ENCODE measurements around the gene KCNAB1. TPM values are rescaled to one million over a fixed set of nuclear protein-coding genes. Genes with fewer than 3 reads are reported as not detected.
A peak's percentile ranks its signal among the peaks of the same experiment; 100 is the strongest.

Gene KCNAB1
- total RNA-seq, 1 donor from 2014 or later: 2.4 TPM

DNA sequence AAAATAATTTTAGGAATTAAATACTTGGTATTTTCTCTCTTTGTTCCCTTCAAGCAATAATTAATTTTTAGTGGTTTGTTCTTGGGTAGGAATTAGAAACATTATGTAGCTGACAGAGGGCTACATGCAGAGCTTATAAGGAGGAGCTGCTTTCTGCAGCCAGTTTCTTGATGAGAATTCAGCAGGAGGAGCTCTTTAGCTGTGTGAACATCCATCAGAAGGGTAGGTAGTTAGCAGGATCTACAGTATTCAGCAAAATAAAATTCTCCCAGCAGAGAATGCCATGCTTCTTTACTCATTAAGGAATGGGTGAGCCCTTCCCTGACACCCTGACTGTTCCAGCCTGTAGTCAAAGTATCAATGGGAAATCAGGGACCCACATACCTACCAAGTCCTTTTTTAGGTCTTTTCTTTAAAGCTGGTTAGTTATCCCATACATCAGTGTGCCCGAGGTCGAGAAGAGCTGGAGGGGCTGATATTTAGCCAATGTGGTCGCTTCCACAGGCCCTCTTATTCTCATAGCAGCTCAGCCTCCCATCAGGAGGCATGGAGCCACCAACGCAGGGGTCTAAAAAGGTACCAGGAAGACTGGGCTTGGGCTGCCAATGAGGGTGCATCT is 54.0 kb downstream of the KCNAB1 start:
- intact Hi-C loops (cut with micrococcal nuclease): no loop called here
- DNase-seq: no peak
- Histone ChIP-seq H3K4me1 (no peaks in the 10 kb centered on the region), H3K36me3 (no peaks in the 10 kb centered on the region), H3K4me3 (no peak overlapping the region), H3K27ac (replicated peaks) (no peak overlapping the region), H3K9me3 (replicated peaks) (no peaks in the 10 kb centered on the region), H3K27me3 (ENCODE audit: low read depth) (no peaks in the 10 kb centered on the region)
- TF ChIP-seq, protein P1, sequence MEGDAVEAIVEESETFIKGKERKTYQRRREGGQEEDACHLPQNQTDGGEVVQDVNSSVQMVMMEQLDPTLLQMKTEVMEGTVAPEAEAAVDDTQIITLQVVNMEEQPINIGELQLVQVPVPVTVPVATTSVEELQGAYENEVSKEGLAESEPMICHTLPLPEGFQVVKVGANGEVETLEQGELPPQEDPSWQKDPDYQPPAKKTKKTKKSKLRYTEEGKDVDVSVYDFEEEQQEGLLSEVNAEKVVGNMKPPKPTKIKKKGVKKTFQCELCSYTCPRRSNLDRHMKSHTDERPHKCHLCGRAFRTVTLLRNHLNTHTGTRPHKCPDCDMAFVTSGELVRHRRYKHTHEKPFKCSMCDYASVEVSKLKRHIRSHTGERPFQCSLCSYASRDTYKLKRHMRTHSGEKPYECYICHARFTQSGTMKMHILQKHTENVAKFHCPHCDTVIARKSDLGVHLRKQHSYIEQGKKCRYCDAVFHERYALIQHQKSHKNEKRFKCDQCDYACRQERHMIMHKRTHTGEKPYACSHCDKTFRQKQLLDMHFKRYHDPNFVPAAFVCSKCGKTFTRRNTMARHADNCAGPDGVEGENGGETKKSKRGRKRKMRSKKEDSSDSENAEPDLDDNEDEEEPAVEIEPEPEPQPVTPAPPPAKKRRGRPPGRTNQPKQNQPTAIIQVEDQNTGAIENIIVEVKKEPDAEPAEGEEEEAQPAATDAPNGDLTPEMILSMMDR (IDR thresholded peaks at IDR 0.05; ENCODE audit: borderline replicate concordance): peak; percentile 51

DNA sequence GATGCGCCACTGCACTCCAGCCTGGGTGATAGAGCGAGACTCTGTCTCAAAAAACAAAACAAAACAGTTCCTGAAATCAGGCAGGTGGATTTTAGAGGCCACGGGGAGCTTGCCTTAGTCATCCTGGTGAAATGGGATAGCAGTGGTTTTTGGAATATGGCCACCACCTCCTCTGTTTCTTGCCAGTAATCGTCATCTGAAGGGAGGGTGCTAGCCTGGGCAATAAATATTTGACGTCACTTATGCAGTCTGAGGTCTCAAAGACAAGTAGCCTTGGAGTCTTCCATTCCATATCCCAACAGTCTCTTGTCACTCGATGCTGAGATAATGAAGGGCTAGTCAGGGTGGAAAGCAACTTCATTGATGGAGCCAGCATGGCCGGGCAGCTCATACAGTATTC is 55.2 kb downstream of the KCNAB1 start:
- TF ChIP-seq, protein P1 (IDR thresholded peaks at IDR 0.05; ENCODE audit: borderline replicate concordance): no peak
- Histone ChIP-seq H3K4me1 (no peaks in the 10 kb centered on the region), H3K36me3 (no peaks in the 10 kb centered on the region), H3K27ac (replicated peaks) (no peak overlapping the region), H3K9me3 (replicated peaks) (no peaks in the 10 kb centered on the region), H3K27me3 (ENCODE audit: low read depth) (no peaks in the 10 kb centered on the region), H3K4me3 (no peak overlapping the region)
- DNase-seq: no peak
- intact Hi-C loops (cut with micrococcal nuclease): no loop called here

DNA sequence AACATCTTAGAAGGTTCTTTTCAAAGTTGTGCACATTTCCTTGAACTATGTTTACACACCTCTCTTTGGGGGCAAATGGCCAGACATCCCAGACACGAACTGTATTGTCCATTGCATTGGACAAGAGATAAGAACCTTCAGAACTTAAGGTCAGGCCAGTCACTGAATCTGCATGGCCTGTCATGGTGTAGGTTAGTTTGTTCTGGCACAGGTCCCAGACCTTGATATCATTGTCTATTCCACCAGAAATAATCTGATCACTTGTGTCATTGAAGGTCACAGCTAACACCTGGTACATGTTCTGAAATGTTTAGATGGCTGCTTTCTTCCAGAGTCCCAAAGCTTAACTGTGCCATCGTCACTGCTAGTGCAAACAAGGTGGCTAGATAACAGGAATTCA is 55.7 kb downstream of the KCNAB1 start:
- Histone ChIP-seq H3K4me1 (no peaks in the 10 kb centered on the region), H3K36me3 (no peaks in the 10 kb centered on the region), H3K27me3 (ENCODE audit: low read depth) (no peaks in the 10 kb centered on the region), H3K27ac (replicated peaks) (no peak overlapping the region), H3K9me3 (replicated peaks) (no peaks in the 10 kb centered on the region), H3K4me3 (no peak overlapping the region)
- no peak for DNase-seq
- intact Hi-C loops (cut with micrococcal nuclease): no loop called here
- TF ChIP-seq, protein P1 (IDR thresholded peaks at IDR 0.05; ENCODE audit: borderline replicate concordance): no peak

DNA sequence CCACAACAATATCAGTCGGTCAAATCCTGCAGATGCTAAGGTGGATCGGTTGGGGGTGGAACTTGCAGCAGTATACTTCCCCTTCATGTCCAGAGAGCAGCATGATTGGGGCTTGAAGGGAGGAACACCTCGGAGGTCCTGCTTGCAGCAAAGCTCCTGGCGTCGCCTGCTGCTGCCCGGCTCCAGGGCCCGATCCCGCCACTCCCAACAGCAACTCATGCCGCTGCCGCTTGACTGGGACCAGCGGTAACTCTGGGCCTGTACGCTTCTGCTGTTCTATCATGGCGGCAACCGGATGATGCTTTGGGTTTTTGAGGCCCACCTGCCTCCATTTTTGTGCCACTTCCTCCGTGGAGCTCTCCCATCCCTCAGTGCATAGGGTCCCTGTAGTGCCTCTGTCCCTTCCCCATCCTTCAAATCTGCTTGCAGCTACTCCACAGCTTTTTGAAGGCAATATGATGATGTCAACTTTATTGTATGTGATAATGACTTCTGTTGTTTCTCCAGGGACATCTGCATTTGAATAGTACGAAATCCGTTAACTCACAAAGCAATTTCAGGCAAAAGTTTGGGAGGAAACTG is 56.3 kb downstream of the KCNAB1 start:
- no peak for DNase-seq
- no peaks in the 10 kb centered on the region for H3K9me3 ChIP-seq (replicated peaks)
- H3K4me1 ChIP-seq: no peaks in the 10 kb centered on the region
- TF ChIP-seq, protein P1 (IDR thresholded peaks at IDR 0.05; ENCODE audit: borderline replicate concordance): no peak
- H3K27ac ChIP-seq (replicated peaks): no peak overlapping the region
- H3K4me3 ChIP-seq: no peak overlapping the region
- H3K36me3 ChIP-seq: no peaks in the 10 kb centered on the region
- intact Hi-C loops (cut with micrococcal nuclease): no loop called here
- H3K27me3 ChIP-seq (ENCODE audit: low read depth): no peaks in the 10 kb centered on the region

DNA sequence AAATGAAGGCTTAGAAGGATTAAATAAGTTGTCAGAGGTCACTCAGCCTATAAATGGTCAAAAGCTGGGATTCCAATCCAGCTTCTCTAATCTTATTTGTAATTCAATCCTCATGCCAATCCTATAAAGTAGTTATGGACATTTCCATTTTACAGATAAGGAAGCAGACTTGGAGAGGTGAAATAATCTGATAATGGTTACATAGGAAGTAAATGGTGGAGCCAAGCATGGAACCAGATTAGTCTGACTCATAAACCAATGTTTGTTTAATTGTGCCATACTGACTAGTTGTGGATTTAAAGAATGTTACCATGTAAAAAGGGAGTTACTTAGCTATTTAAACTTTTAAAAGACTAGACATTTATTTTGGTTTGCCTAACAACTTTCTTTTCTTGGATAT is 59.7 kb downstream of the KCNAB1 start:
- no peak for DNase-seq
- intact Hi-C loops (cut with micrococcal nuclease): no loop called here
- Histone ChIP-seq H3K9me3 (replicated peaks) (no peaks in the 10 kb centered on the region), H3K27ac (replicated peaks) (no peak overlapping the region), H3K4me3 (no peak overlapping the region), H3K4me1 (no peaks in the 10 kb centered on the region), H3K36me3 (no peaks in the 10 kb centered on the region), H3K27me3 (ENCODE audit: low read depth) (no peaks in the 10 kb centered on the region)
- TF ChIP-seq, protein P1 (IDR thresholded peaks at IDR 0.05; ENCODE audit: borderline replicate concordance): no peak
